ENCODE measurements around the gene RNF144B.
"Not testable (repeated sequence)": the region's sequence is repeated elsewhere in the genome, so short reads cannot be mapped to it uniquely, and the experiment has no call there.

RNF144B gene

GRCh38 chr6:18387061-18387721, at the start of gene RNF144B:
TSS of gene RNF144B (plus strand) at chr6:18387350. CDS start at chr6:18399535, 12,185 bp downstream.
- DNase-seq, result peak in 50 of 56 donors; percentile 4 to 70 (median 39)

- DNase-seq, result no peak
Measured at GRCh38 chr6:18339599-18339998, 47.6 kb upstream of the RNF144B start.

GRCh38 chr6:18340781-18341551, 46.2 kb upstream of the RNF144B start:
- no peak for DNase-seq

GRCh38 chr6:18342223-18342622, 44.9 kb upstream of the RNF144B start:
- no peak for DNase-seq

GRCh38 chr6:18343741-18344140, 43.4 kb upstream of the RNF144B start:
- no peak for DNase-seq

GRCh38 chr6:18347021-18347577, 40.1 kb upstream of the RNF144B start:
- DNase-seq, result no peak

- no peak for DNase-seq
Measured at GRCh38 chr6:18347866-18348265, 39.3 kb upstream of the RNF144B start.

GRCh38 chr6:18349386-18349785, 37.8 kb upstream of the RNF144B start:
- no peak for DNase-seq

GRCh38 chr6:18350271-18350670, 36.9 kb upstream of the RNF144B start:
- no peak for DNase-seq

GRCh38 chr6:18350712-18351111, 36.4 kb upstream of the RNF144B start:
- DNase-seq, result peak in 1 of 56 donors; percentile 1

GRCh38 chr6:18352001-18352400, 35.1 kb upstream of the RNF144B start:
- no peak for DNase-seq

- no peak for DNase-seq
Measured at GRCh38 chr6:18352842-18353241, 34.3 kb upstream of the RNF144B start.

GRCh38 chr6:18353251-18353650, 33.9 kb upstream of the RNF144B start:
- DNase-seq, result no peak

- DNase-seq, result not testable (repeated sequence)
Measured at GRCh38 chr6:18357546-18357945, 29.6 kb upstream of the RNF144B start.

GRCh38 chr6:18359237-18359885, 27.8 kb upstream of the RNF144B start:
- DNase-seq, result no peak

GRCh38 chr6:18360188-18360587, 27.0 kb upstream of the RNF144B start:
- DNase-seq, result no peak

GRCh38 chr6:18362058-18362561, 25.0 kb upstream of the RNF144B start:
- no peak for DNase-seq

- no peak for DNase-seq
Measured at GRCh38 chr6:18363746-18364145, 23.4 kb upstream of the RNF144B start.

- DNase-seq, result not testable (repeated sequence)
Measured at GRCh38 chr6:18364561-18364960, 22.6 kb upstream of the RNF144B start.

- no peak for DNase-seq
Measured at GRCh38 chr6:18367371-18367770, 19.8 kb upstream of the RNF144B start.

- DNase-seq, result no peak
Measured at GRCh38 chr6:18368277-18369105, 18.7 kb upstream of the RNF144B start.
